Rectal smooth muscle tissue (tissue), 1 donor: ENCODE results near the gene FLT4.

Source experiments
- H3K27ac ChIP-seq: one replicate; pipeline ENCODE4 v1.7.0; 2013; ENCODE audit warnings: low read depth, low read length, inconsistent platforms
- H3K27me3 ChIP-seq: one replicate; pipeline ENCODE4 v1.7.0; 2013; ENCODE audit warnings: low read length; ENCODE audit not compliant: control insufficient read depth, insufficient read depth
- H3K36me3 ChIP-seq: one replicate; pipeline ENCODE4 v1.7.0; 2013; ENCODE audit warnings: low read length; ENCODE audit not compliant: control insufficient read depth, insufficient read depth
- H3K4me1 ChIP-seq: one replicate; pipeline ENCODE4 v1.7.0; 2013; ENCODE audit warnings: low read length; ENCODE audit not compliant: control insufficient read depth, insufficient read depth
- H3K4me3 ChIP-seq: one replicate; pipeline ENCODE4 v1.7.0; 2013; ENCODE audit warnings: low read length
- H3K9ac ChIP-seq: one replicate; pipeline ENCODE4 v1.7.0; 2013; ENCODE audit warnings: low read length

FLT4 gene

DNA sequence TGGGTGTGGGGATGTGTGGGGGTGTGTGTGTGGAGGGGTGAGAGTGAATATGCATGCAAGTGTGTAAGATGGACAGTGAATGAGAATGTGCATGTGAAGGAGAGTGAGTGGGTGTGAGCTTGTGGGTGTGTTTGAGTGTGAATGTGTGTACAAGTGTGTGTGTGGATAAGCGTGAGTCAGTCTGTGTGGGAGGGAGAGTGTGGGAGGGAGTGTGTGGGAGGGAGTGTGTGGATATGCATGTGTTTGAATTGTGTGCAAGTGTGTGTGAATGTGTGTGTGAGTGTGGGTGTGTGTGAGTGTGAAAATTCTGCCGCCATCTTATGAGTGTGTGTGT lies 54.4 kb downstream of the FLT4 start:
- H3K27me3 ChIP-seq = peaks cover 18% of the 10 kb centered on the region
- no peak overlapping the region for H3K9ac ChIP-seq
- H3K4me1 ChIP-seq = no peaks in the 10 kb centered on the region
- no peak overlapping the region for H3K27ac ChIP-seq
- H3K4me3 ChIP-seq = no peak overlapping the region
- H3K36me3 ChIP-seq = no peaks in the 10 kb centered on the region

DNA sequence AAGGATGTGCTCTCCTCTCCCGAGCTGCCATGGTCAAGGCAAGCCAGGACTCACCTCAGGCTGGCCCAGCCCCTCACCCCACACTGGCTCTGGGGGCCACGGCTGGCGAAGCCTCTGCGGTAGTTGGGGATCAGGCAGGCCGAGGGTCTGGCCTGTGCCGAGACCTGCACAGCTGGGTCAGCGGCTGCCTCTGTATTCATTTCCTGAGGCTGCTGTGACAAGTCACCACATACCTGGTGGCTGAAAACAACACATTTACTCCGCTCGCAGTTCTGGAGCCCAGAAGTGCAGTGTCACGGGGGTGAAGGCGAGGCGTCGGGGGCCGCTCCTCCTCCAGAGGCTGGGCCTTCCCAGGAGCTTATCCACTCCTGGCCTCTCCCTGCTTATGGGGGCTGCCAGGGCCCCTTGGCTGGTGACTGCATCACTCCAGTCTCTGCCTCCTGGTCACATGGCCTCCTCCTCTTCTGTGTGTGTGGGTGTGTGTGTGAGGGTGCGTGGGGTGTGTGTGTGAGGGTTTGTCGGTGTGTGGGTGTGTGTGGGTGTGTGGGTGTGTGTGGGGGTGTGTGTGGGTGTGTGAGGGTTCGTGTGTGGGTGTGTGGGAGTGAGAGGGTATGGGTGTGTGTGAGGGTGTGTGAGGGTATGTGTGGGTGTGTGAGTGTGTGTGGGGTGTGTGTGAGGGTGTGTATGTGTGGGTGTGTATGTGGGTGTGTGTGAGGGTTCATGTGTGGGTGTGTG lies 54.9 kb downstream of the FLT4 start:
- Histone ChIP-seq H3K4me1 (no peaks in the 10 kb centered on the region), H3K27ac (no peak overlapping the region), H3K27me3 (peaks cover 22% of the 10 kb centered on the region), H3K36me3 (no peaks in the 10 kb centered on the region), H3K9ac (no peak overlapping the region), H3K4me3 (no peak overlapping the region)

DNA sequence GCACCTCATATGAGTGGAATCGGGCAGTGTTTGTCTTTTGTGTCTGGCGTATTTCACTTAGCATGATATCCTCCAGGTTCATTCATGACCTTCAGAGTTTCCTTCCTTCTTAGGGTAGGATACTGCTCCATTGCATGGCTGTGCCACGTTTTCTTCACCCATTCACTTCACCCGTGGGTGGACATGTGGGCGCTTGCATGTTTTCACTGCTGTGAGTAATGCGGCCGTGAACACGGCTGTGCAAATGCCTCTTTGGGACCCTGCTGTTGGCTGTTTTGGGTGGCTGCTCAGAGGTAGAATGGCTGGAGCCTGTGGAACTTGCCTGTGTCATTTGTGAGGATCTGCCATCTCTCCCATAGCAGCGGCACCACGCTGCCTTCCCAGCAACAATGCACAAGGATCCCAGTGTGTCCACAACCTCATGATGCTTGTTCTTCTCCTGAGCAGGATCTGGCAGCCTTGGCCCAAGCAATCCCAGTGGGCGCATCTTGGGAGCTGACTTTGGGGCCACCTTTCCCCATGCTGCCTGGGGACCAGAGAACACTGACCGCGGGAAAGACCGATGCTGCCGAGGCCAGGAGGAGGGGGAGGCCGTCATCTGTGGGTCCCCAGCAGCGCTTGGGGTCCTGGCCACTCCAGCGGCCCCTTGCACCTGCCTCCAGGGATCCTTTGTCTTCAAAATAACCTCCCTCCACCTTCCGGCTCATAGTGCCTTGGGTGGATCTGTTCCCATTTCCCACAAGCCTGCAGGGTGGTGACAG lies 55.8 kb downstream of the FLT4 start:
- no peak overlapping the region for H3K4me3 ChIP-seq
- H3K27me3 ChIP-seq = peaks cover 24% of the 10 kb centered on the region
- no peak overlapping the region for H3K27ac ChIP-seq
- no peak overlapping the region for H3K9ac ChIP-seq
- no peaks in the 10 kb centered on the region for H3K4me1 ChIP-seq
- H3K36me3 ChIP-seq = no peaks in the 10 kb centered on the region

GRCh38 chr5:180592176-180592575 lies 57.2 kb downstream of the FLT4 start:
- Histone ChIP-seq H3K36me3 (no peaks in the 10 kb centered on the region), H3K27ac (no peak overlapping the region), H3K9ac (no peak overlapping the region), H3K4me3 (no peak overlapping the region), H3K27me3 (peaks cover 24% of the 10 kb centered on the region), H3K4me1 (no peaks in the 10 kb centered on the region)

GRCh38 chr5:180591311-180591887 lies 58.0 kb downstream of the FLT4 start, which contains the start of gene SCGB3A1:
SCGB3A1 (minus strand) TSS chr5:180591499; CDS start chr5:180591462, 37 bp downstream.
- Histone ChIP-seq H3K4me3 (peak within 1 kb of the TSS; percentile 8), H3K36me3 (no peaks in the 10 kb centered on the region), H3K27me3 (peaks cover 24% of the 10 kb centered on the region), H3K4me1 (no peaks in the 10 kb centered on the region), H3K9ac (no peak within 1 kb of the TSS), H3K27ac (no peak within 1 kb of the TSS)

GRCh38 chr5:180590543-180591310 lies 58.7 kb downstream of the FLT4 start:
- H3K27me3 ChIP-seq = peaks cover 24% of the 10 kb centered on the region
- H3K4me3 ChIP-seq = peak overlapping the region; percentile 8
- H3K27ac ChIP-seq = no peak overlapping the region
- no peak overlapping the region for H3K9ac ChIP-seq
- no peaks in the 10 kb centered on the region for H3K36me3 ChIP-seq
- no peaks in the 10 kb centered on the region for H3K4me1 ChIP-seq

GRCh38 chr5:180589771-180590542 lies 59.4 kb downstream of the FLT4 start:
- no peaks in the 10 kb centered on the region for H3K36me3 ChIP-seq
- H3K9ac ChIP-seq = no peak overlapping the region
- no peak overlapping the region for H3K4me3 ChIP-seq
- no peaks in the 10 kb centered on the region for H3K4me1 ChIP-seq
- H3K27ac ChIP-seq = no peak overlapping the region
- H3K27me3 ChIP-seq = peaks cover 24% of the 10 kb centered on the region

DNA sequence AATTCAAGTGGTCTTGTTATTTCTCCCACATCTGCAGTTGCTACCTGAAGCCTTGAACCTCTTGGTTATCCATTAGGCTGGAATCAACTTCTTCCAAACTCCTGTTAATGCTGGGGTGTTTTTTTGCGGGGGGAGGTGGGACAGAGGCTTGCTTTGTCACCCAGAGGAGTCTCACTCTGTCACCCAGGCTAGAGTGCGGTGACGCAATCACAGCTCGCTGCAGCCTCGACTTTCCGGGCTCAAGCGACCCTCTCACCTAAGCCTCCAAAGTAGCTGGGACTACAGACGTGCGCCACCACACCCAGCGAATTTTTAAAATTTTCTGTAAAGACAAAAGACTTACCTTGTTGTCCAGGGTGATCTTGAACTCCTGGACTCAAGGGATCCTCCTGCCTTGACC lies 62.5 kb downstream of the FLT4 start:
- H3K4me1 ChIP-seq = no peaks in the 10 kb centered on the region
- no peaks in the 10 kb centered on the region for H3K36me3 ChIP-seq
- H3K9ac ChIP-seq = no peak overlapping the region
- H3K27ac ChIP-seq = no peak overlapping the region
- peaks cover 14% of the 10 kb centered on the region for H3K27me3 ChIP-seq
- no peak overlapping the region for H3K4me3 ChIP-seq

- Histone ChIP-seq H3K9ac (no peak overlapping the region), H3K27ac (no peak overlapping the region), H3K4me3 (no peak overlapping the region), H3K4me1 (no peaks in the 10 kb centered on the region), H3K27me3 (peaks cover 14% of the 10 kb centered on the region), H3K36me3 (no peaks in the 10 kb centered on the region)
Observed at GRCh38 chr5:180586204-180586603, 63.2 kb downstream of the FLT4 start.

DNA sequence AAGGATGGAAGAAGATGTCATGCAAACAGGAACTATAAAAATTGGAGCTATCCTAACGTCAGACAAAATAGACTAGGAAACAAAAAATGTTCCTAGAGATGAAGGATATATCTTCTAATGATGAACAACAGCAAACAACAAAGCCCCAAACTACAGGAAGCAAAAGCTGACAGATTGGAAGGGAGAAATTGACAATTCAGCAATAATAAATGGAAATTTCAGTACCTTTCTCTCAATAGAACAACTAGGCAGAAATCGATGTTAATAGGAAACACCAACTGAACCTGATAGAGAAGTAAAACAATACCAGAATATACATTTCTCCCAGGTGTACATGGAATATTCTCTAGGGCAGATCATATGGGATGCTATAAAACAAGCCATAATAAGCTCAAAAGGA lies 65.7 kb downstream of the FLT4 start:
- Histone ChIP-seq H3K4me1 (no peaks in the 10 kb centered on the region), H3K27ac (no peak overlapping the region), H3K27me3 (no peaks in the 10 kb centered on the region)

GRCh38 chr5:180580681-180581080 lies 68.7 kb downstream of the FLT4 start:
- Histone ChIP-seq H3K27ac (no peak overlapping the region), H3K36me3 (no peaks in the 10 kb centered on the region), H3K9ac (no peak overlapping the region), H3K27me3 (no peaks in the 10 kb centered on the region), H3K4me3 (no peak overlapping the region), H3K4me1 (no peaks in the 10 kb centered on the region)

More for the DNA sequence above, 65.7 kb downstream of the FLT4 start:
- H3K9ac ChIP-seq = no peak overlapping the region
- no peak overlapping the region for H3K4me3 ChIP-seq
- H3K36me3 ChIP-seq = no peaks in the 10 kb centered on the region
